ENCODE results near the gene SLC9A2.

The SLC9A2 gene

DNA sequence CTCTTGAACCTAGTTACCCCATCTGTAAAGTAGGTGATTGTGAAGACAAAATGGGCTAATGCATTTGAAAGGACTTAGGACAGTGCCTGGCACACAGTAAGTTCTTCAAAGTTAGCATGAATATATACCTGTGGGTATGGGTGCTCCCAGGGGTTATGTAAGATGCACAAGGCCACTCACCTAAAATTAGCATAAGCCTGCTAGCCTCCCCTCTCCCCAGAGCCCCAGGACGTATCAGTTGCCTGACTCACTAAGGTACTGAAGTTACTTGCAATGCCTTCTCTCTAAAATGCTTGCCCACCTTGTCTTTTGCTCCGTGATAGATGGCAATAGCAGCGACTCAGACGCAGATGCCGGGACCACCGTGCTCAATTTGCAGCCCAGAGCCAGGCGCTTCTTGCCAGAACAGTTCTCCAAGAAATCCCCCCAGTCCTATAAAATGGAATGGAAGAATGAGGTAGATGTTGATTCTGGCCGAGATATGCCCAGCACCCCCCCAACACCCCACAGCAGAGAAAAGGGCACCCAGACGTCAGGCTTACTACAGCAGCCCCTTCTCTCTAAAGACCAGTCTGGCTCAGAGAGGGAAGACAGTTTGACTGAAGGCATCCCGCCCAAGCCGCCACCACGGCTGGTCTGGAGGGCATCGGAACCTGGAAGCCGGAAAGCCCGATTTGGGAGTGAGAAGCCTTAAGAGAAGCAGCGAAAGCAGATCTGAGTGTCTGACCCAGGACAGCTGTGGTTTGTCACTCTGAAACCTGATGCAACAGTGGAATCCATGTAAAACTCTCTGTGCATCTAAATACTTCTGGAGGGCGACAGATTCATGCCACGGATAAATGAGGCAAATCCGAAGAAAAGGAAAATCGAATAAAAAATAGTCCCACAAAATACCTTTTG is 88.7 kb downstream of the SLC9A2 start:
- H3K4me3 ChIP-seq (ENCODE audit: low read depth, low read length) = no peak overlapping the region
- TF ChIP-seq CTCF (IDR thresholded peaks at IDR 0.05; ENCODE audit: low read depth, low read length) = no peak

GRCh38 chr2:102708847-102709559 is 89.7 kb downstream of the SLC9A2 start:
- TF ChIP-seq CTCF (IDR thresholded peaks at IDR 0.05; ENCODE audit: low read depth, low read length) = no peak
- no peak overlapping the region for H3K4me3 ChIP-seq (ENCODE audit: low read depth, low read length)

- TF ChIP-seq CTCF (IDR thresholded peaks at IDR 0.05; ENCODE audit: low read depth, low read length) = no peak
- H3K4me3 ChIP-seq (ENCODE audit: low read depth, low read length) = no peak overlapping the region
Measured at GRCh38 chr2:102717308-102718018, 98.1 kb downstream of the SLC9A2 start.

- no peak overlapping the region for H3K4me3 ChIP-seq (ENCODE audit: low read depth, low read length)
- no peak for TF ChIP-seq CTCF (IDR thresholded peaks at IDR 0.05; ENCODE audit: low read depth, low read length)
Measured at GRCh38 chr2:102718387-102719316, 99.3 kb downstream of the SLC9A2 start.

- no peak for TF ChIP-seq CTCF (IDR thresholded peaks at IDR 0.05; ENCODE audit: low read depth, low read length)
- no peak overlapping the region for H3K4me3 ChIP-seq (ENCODE audit: low read depth, low read length)
Measured at GRCh38 chr2:102724016-102724490, 104.7 kb downstream of the SLC9A2 start.

DNA sequence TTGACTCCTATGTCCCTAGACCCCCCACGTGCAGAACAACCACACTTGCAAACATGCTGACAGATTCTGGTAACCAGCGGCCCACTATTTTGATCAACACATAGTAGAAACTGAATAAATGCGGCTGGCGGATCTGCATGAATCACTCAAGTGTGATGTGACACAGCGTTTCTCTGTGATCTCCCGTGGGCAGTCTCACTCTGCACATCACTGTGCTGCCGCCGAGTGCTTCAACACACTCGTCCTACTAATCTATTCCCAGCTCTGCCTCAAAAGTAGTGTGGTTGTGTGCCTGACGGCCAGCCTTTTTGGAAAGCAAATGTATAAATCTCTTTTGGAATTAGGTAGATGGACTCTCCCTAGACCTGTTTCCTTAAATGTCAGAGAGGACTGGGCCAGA is 105.2 kb downstream of the SLC9A2 start:
- TF ChIP-seq CTCF (IDR thresholded peaks at IDR 0.05; ENCODE audit: low read depth, low read length) = no peak
- H3K4me3 ChIP-seq (ENCODE audit: low read depth, low read length) = no peak overlapping the region
